ENCODE data around the gene NOTCH4. TPM values are rescaled to one million over a fixed set of nuclear protein-coding genes. Genes with fewer than 3 reads are reported as not detected.

The NOTCH4 gene
- total RNA-seq, 2 experiments from 2014 or later: 1.2 to 1.3 TPM

- H3K4me3 Mint-ChIP-seq: no peak overlapping the region
- DNase-seq: no peak
- no peak for ATAC-seq
- no peaks in the 10 kb centered on the region for H3K4me1 Mint-ChIP-seq (ENCODE audit: low read depth)
- H3K27me3 Mint-ChIP-seq: no peaks in the 10 kb centered on the region
- ChIA-PET POLR2A (no interaction called here), CTCF (interaction anchor here (1.8 kb wide), 1 partner anchor 90 kb away, joined by 6 read pairs; no protein-coding TSS in a partner anchor)
- TF ChIP-seq CTCF (IDR thresholded peaks at IDR 0.05): no peak
- H3K9me3 Mint-ChIP-seq: no peaks in the 10 kb centered on the region
- no peaks in the 10 kb centered on the region for H3K36me3 Mint-ChIP-seq (ENCODE audit: low read depth)
- intact Hi-C loops (cut with micrococcal nuclease): no loop called here
- no peak overlapping the region for H3K27ac Mint-ChIP-seq
These were observed 14.9 kb downstream of the NOTCH4 start for GRCh38 chr6:32208996-32209395.

GRCh38 chr6:32204268-32204715 lies 19.6 kb downstream of the NOTCH4 start:
- no peak overlapping the region for H3K4me3 Mint-ChIP-seq
- H3K27me3 Mint-ChIP-seq: no peaks in the 10 kb centered on the region
- no peaks in the 10 kb centered on the region for H3K4me1 Mint-ChIP-seq (ENCODE audit: low read depth)
- intact Hi-C loops (cut with micrococcal nuclease): no loop called here
- no peak for TF ChIP-seq CTCF (IDR thresholded peaks at IDR 0.05)
- ChIA-PET POLR2A (no interaction called here), CTCF (interaction anchor here (1.6 kb wide), 1 partner anchor 86 kb away, joined by 5 read pairs; no protein-coding TSS in a partner anchor)
- H3K36me3 Mint-ChIP-seq (ENCODE audit: low read depth): no peaks in the 10 kb centered on the region
- DNase-seq (no peak), ATAC-seq (no peak)
- H3K9me3 Mint-ChIP-seq: no peaks in the 10 kb centered on the region
- H3K27ac Mint-ChIP-seq: no peak overlapping the region

- intact Hi-C loops (cut with micrococcal nuclease): no loop called here
- Mint-ChIP-seq H3K4me3 (no peak overlapping the region), H3K27me3 (no peaks in the 10 kb centered on the region), H3K4me1 (ENCODE audit: low read depth) (no peaks in the 10 kb centered on the region), H3K36me3 (ENCODE audit: low read depth) (no peaks in the 10 kb centered on the region), H3K27ac (no peak overlapping the region), H3K9me3 (no peaks in the 10 kb centered on the region)
- POLR2A ChIA-PET: no interaction called here
- CTCF ChIA-PET: interaction anchor here (1.6 kb wide), 1 partner anchor 85 kb away, joined by 5 read pairs; no protein-coding TSS in a partner anchor
- TF ChIP-seq CTCF (IDR thresholded peaks at IDR 0.05): no peak
- DNase-seq (no peak), ATAC-seq (no peak)
These were observed 20.2 kb downstream of the NOTCH4 start for GRCh38 chr6:32203426-32204267.

- CTCF ChIA-PET: no interaction called here
- H3K36me3 Mint-ChIP-seq (ENCODE audit: low read depth): no peaks in the 10 kb centered on the region
These were observed 21.7 kb downstream of the NOTCH4 start for GRCh38 chr6:32202186-32202585.

More at GRCh38 chr6:32202186-32202585, 21.7 kb downstream of the NOTCH4 start:
- intact Hi-C loops (cut with micrococcal nuclease): no loop called here
- Mint-ChIP-seq H3K27me3 (no peaks in the 10 kb centered on the region), H3K9me3 (no peaks in the 10 kb centered on the region), H3K27ac (no peak overlapping the region), H3K4me1 (ENCODE audit: low read depth) (no peaks in the 10 kb centered on the region), H3K4me3 (no peak overlapping the region)
- no peak for TF ChIP-seq CTCF (IDR thresholded peaks at IDR 0.05)
- POLR2A ChIA-PET: no interaction called here
- ATAC-seq (no peak), DNase-seq (no peak)
